Loucy (cell line): ENCODE measurements around the gene WASHC2C.
"Not testable (repeated sequence)": the region's sequence is repeated elsewhere in the genome, so short reads cannot be mapped to it uniquely, and the experiment has no call there.

Source experiments
- H2AFZ ChIP-seq: fragments of 200-600 bp; sonication (generic); 2 replicates; pipeline ENCODE4 v1.6.0; 2016; ENCODE audit warnings: antibody characterized with exemption, mild to moderate bottlenecking, low read length, moderate library complexity
- H3F3A ChIP-seq: fragments of 200-600 bp; 2 replicates; pipeline ENCODE4 v1.6.0; 2016; ENCODE audit warnings: antibody characterized with exemption, low read depth, mild to moderate bottlenecking
- H3K27me3 ChIP-seq: fragments of 200-600 bp; sonication (generic); 2 replicates; pipeline ENCODE4 v1.6.1; 2014; ENCODE audit warnings: low read length, mild to moderate bottlenecking; ENCODE audit not compliant: insufficient read depth, poor library complexity, severe bottlenecking
- H3K36me3 ChIP-seq: fragments of 200-600 bp; sonication (generic); 2 replicates; pipeline ENCODE4 v1.6.1; 2016; ENCODE audit warnings: low read length; ENCODE audit not compliant: insufficient read depth
- H3K4me1 ChIP-seq: fragments of 200-600 bp; sonication (generic); 2 replicates; pipeline ENCODE4 v1.5.1; 2014; ENCODE audit warnings: low read length, mild to moderate bottlenecking; ENCODE audit not compliant: insufficient read depth, poor library complexity, severe bottlenecking
- H3K4me2 ChIP-seq: fragments of 200-600 bp; sonication (generic); 2 replicates; pipeline ENCODE4 v1.6.0; 2014; ENCODE audit warnings: antibody characterized with exemption, low read length, low read depth, mild to moderate bottlenecking; ENCODE audit not compliant: poor library complexity, severe bottlenecking
- H3K4me3 ChIP-seq: fragments of 200-600 bp; sonication (generic); 2 replicates; pipeline ENCODE4 v1.5.1; 2014; ENCODE audit warnings: low read length, mild to moderate bottlenecking, mixed read lengths; ENCODE audit not compliant: poor library complexity, severe bottlenecking
- H3K79me2 ChIP-seq: fragments of 200-600 bp; sonication (generic); 2 replicates; pipeline ENCODE4 v1.6.1; 2014; ENCODE audit warnings: low read length; ENCODE audit not compliant: insufficient read depth
- H3K9ac ChIP-seq: fragments of 200-600 bp; sonication (generic); 2 replicates; pipeline ENCODE4 v1.6.0; 2014; ENCODE audit warnings: mild to moderate bottlenecking, low read depth, low read length, moderate library complexity; ENCODE audit not compliant: poor library complexity, severe bottlenecking
- H3K9me2 ChIP-seq: fragments of 200-600 bp; sonication (generic); replicated peaks from 2 replicates; pipeline ENCODE4 v1.6.1; 2016; ENCODE audit warnings: low read depth, low read length, mixed read lengths
- H3K9me3 ChIP-seq: fragments of 200-600 bp; sonication (generic); 2 replicates; pipeline ENCODE4 v1.6.1; 2014; ENCODE audit warnings: mild to moderate bottlenecking, antibody characterized with exemption, low read length, low read depth; ENCODE audit not compliant: insufficient read depth
- H4K20me1 ChIP-seq: fragments of 200-600 bp; sonication (generic); 2 replicates; pipeline ENCODE4 v1.6.0; 2014; ENCODE audit warnings: antibody characterized with exemption, low read length, mild to moderate bottlenecking; ENCODE audit not compliant: insufficient read depth, poor library complexity, severe bottlenecking
- TF ChIP-seq, protein P1 (sequence below): fragments of 200-600 bp; sonication (generic); conservative IDR thresholded peaks from 2 replicates; pipeline ENCODE4 v1.5.1; 2014; ENCODE audit warnings: mild to moderate bottlenecking, antibody characterized with exemption, low read length

WASHC2C gene

DNA sequence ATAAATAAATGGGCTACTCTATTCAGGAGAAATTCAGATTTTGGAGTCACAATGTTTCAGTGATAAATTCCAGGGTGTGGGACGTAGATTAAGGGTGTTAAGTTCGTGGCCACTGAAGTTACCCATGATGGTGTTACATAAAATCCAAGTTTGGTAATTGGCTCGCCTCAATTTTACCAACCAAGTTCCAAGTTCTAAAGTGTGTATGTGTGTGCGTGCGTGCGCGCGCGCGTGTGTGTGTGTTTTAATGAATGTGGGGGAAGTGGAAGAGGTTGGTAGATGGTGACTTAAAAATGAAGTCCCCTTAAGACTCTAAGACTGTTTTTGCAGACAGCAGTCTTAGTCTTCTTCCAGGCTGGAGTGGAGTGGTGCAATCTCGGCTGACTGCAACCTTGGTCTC lies 3.2 kb upstream of the WASHC2C start:
- H3K4me1 ChIP-seq, H3K4me2 ChIP-seq, H3K9ac ChIP-seq, H3K4me3 ChIP-seq, H3K27me3 ChIP-seq, H3K36me3 ChIP-seq, H4K20me1 ChIP-seq, H3K9me2 ChIP-seq, H2AFZ ChIP-seq, H3F3A ChIP-seq, H3K79me2 ChIP-seq, H3K9me3 ChIP-seq: not testable (repeated sequence)

DNA sequence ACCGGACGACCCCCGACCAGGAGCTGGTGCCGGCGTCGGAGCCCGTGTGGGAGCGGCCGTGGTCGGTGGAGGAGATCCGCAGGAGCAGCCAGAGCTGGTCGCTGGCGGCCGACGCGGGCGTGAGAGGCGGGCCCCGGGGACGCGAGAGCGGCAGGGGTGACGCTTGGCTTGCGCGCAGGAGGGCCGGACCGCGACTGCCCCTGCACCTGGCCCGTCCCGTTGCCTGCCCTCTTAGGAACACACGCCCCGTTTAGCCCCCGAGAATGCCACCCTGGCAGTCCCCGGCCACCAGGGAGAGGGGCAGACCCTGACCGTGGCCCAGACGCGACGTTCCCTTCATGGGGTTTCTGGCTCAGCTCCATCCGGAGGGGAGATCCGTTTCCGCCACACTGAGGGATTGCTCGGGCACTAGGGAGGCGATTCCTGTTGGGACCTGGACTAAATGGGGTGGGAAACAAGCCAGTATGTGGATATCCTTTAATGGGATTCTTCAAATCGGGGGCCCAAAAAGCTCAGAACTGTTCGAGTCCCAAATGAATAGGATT lies 427 bp downstream of the WASHC2C start:
- not testable (repeated sequence) for H3K79me2 ChIP-seq, H4K20me1 ChIP-seq, H3F3A ChIP-seq, H3K27me3 ChIP-seq, H3K9me3 ChIP-seq, H3K4me1 ChIP-seq, H3K9me2 ChIP-seq, H3K36me3 ChIP-seq
- H3K9ac ChIP-seq, result peak overlapping the region; percentile 73
- H3K4me2 ChIP-seq, result peak overlapping the region; percentile 69
- H2AFZ ChIP-seq, result peak overlapping the region; percentile 57; the same call in 1 of the 2 replicates
- peak overlapping the region; percentile 86 for H3K4me3 ChIP-seq

DNA sequence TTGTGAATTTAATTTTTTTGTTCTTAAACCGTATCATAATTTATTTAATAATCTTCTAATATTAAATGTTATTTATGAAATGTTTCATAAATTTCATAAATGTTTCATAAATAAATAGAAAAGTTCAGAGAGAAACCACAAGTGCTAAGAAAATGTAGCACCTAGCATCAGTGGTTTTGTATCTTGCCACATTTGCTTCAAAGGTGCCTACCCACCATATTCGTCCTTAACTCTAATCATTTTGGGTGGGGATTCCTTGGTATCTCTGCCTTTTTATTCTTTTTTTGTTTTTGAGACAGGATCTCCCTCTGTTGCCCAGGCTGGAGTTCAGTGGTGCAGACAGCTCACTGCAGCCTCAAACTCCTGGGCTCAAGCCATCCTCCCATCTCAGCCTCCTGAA lies 7.4 kb downstream of the WASHC2C start:
- not testable (repeated sequence) for H3K9ac ChIP-seq, H3F3A ChIP-seq, H3K4me1 ChIP-seq, H2AFZ ChIP-seq, H3K4me2 ChIP-seq, H3K27me3 ChIP-seq, H4K20me1 ChIP-seq, H3K4me3 ChIP-seq, H3K36me3 ChIP-seq, H3K9me3 ChIP-seq, H3K79me2 ChIP-seq, H3K9me2 ChIP-seq

DNA sequence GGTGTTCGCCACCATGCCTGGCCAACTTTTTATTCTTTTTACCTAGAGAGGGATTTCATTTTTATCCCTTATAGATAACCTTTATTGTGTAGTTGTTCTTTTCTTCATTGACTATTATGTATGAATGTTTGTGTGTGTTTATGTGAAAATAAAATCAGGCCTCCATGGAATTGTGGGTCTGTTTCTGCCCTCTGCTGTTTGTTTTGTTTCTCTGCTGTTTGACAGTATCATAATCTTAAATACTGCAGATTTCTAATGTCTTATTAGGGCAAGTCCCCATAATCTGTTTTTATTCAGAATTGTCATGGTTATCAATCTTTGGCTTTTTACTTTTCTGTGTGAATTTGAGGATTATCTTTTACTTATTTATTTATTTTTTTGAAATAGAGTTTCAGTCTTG lies 7.8 kb downstream of the WASHC2C start:
- H3K9ac ChIP-seq, H4K20me1 ChIP-seq, H3K9me3 ChIP-seq, H3K4me1 ChIP-seq, H2AFZ ChIP-seq, H3K27me3 ChIP-seq, H3K36me3 ChIP-seq, H3K9me2 ChIP-seq, H3F3A ChIP-seq, H3K79me2 ChIP-seq, H3K4me2 ChIP-seq, H3K4me3 ChIP-seq: not testable (repeated sequence)
- TF ChIP-seq, protein P1, sequence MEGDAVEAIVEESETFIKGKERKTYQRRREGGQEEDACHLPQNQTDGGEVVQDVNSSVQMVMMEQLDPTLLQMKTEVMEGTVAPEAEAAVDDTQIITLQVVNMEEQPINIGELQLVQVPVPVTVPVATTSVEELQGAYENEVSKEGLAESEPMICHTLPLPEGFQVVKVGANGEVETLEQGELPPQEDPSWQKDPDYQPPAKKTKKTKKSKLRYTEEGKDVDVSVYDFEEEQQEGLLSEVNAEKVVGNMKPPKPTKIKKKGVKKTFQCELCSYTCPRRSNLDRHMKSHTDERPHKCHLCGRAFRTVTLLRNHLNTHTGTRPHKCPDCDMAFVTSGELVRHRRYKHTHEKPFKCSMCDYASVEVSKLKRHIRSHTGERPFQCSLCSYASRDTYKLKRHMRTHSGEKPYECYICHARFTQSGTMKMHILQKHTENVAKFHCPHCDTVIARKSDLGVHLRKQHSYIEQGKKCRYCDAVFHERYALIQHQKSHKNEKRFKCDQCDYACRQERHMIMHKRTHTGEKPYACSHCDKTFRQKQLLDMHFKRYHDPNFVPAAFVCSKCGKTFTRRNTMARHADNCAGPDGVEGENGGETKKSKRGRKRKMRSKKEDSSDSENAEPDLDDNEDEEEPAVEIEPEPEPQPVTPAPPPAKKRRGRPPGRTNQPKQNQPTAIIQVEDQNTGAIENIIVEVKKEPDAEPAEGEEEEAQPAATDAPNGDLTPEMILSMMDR, result peak; percentile 40

DNA sequence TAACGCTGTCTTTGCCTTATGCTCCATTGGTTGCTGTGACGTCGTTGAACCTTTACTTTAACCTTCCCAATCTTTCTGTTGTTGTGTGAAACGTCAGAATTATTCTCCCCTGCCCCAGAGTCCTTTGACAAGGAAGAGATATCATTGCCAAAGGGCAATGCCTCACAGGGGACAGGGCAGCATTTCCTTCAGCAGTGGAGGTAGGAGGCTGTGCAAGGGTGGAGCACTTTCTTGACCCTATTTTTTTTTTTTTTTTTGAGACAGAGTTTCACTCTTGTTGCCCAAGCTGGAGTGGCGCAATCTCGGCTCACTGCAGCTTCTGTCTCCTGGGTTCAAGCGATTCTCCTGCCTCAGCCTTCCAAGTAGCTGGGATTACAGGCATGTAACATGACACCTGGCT lies 14.5 kb downstream of the WASHC2C start:
- not testable (repeated sequence) for H2AFZ ChIP-seq, H3K9me2 ChIP-seq, H3F3A ChIP-seq, H3K9me3 ChIP-seq, H3K79me2 ChIP-seq, H3K36me3 ChIP-seq, H3K4me2 ChIP-seq, H3K27me3 ChIP-seq, H3K9ac ChIP-seq, H4K20me1 ChIP-seq, H3K4me3 ChIP-seq, H3K4me1 ChIP-seq

DNA sequence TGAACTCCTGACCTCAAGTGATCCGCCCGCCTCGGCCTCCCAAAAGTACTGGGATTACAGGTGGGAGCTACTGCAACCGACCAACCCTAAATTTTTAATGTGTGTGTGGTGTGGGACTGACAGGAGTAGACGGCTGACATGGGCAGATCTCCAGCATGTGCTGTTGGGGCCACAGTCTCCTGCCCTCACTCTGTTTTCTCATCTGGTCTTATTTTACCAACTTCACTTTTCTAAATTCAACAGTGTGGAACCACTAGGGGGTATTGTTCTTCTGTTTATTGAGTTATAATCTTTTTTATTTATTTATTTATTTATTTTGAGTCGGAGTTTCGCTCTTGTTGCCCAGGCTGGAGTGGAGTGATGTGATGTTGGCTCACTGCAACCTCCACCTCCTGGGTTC lies 14.9 kb downstream of the WASHC2C start:
- H3K79me2 ChIP-seq, H3K4me3 ChIP-seq, H3K4me2 ChIP-seq, H3K27me3 ChIP-seq, H4K20me1 ChIP-seq, H3K9me2 ChIP-seq, H2AFZ ChIP-seq, H3K9me3 ChIP-seq, H3K9ac ChIP-seq, H3K36me3 ChIP-seq, H3K4me1 ChIP-seq, H3F3A ChIP-seq: not testable (repeated sequence)

DNA sequence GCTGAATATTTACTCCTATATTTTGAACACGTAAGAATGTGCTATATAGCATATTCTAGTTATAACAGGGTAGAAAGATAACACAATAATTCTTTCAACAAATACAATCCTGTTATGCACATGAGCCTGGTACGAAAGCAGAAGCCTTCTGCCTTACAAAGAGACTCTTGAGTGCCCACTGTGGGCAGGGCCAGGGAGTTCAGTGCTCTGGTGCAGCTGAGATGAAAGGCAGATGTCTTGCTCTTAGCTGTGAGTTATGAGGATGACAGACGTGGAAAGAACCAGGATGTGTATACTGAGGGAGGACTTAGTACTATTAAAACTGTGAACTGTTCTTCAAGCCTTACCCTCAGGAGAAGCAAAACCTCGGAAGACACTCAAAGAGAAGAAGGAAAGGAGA lies 24.1 kb downstream of the WASHC2C start:
- not testable (repeated sequence) for H2AFZ ChIP-seq, H3K4me3 ChIP-seq, H3K4me1 ChIP-seq, H3K4me2 ChIP-seq, H3K36me3 ChIP-seq, H3K9me2 ChIP-seq, H4K20me1 ChIP-seq, H3K9me3 ChIP-seq, H3F3A ChIP-seq, H3K9ac ChIP-seq, H3K79me2 ChIP-seq, H3K27me3 ChIP-seq
